Stomach smooth muscle (tissue), 2 donors: ENCODE results near the gene RNLS.

Source experiments
- H3K27ac ChIP-seq: one replicate; pipeline ENCODE4 v1.7.0; 2013; ENCODE audit warnings: mild to moderate bottlenecking, low read length, inconsistent platforms
- H3K27me3 ChIP-seq, 2 donors: one replicate each; pipeline ENCODE4 v1.7.0; 2013; ENCODE audit warnings: low read length in 2 of 2; ENCODE audit not compliant: insufficient read depth in 2 of 2, control insufficient read depth in 1 of 2
- H3K36me3 ChIP-seq, 2 donors: one replicate each; pipeline ENCODE4 v1.7.0; 2013; ENCODE audit warnings: low read length in 2 of 2; ENCODE audit not compliant: control insufficient read depth in 2 of 2, insufficient read depth in 2 of 2
- H3K4me1 ChIP-seq: one replicate; pipeline ENCODE4 v1.7.0; 2013; ENCODE audit warnings: low read length; ENCODE audit not compliant: control insufficient read depth, insufficient read depth
- H3K4me3 ChIP-seq, 2 donors: one replicate each; pipeline ENCODE4 v1.7.0; 2013; ENCODE audit warnings: low read length in 2 of 2
- H3K9ac ChIP-seq, 2 donors: one replicate each; pipeline ENCODE4 v1.7.0; 2013; ENCODE audit warnings: low read length in 2 of 2, mild to moderate bottlenecking in 1 of 2
- H3K9me3 ChIP-seq, 2 donors: one replicate each; pipeline ENCODE4 v1.7.0; 2013; ENCODE audit warnings: low read length in 2 of 2; ENCODE audit not compliant: control insufficient read depth in 2 of 2
- donor health status: healthy.
- donor health status: Pancreatic carcinoma.

Gene RNLS

DNA sequence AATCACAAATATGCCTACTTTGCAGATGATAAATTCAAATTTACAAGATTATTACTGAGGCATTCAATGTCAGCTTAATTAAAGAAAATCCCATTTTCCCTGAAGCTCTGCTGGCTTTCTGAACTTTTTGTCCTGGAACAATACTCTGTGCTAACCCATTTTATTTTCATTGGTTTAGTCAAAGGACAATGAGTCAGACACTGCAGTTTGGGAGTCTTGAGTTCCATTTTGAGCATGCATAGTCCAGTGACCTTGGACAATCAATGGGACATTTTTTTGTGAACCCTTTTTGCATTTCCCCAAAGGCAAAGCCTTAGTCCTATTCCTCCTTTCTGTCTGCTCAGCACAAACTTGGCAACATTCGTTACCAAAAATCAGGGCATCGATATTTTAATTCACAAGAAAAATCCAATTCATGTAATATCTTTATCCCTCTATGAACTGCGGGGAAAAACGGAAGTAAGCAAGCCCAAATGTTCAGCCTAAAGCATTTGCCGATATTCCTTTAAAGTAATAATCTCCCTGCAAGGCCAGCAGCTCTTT, 339.8 kb downstream of the RNLS start:
- no peak overlapping the region for H3K27ac ChIP-seq
- H3K9ac ChIP-seq, result no peak overlapping the region
- H3K36me3 ChIP-seq, result no peaks in the 10 kb centered on the region
- H3K4me1 ChIP-seq, result peaks cover 8% of the 10 kb centered on the region
- H3K27me3 ChIP-seq, result no peaks in the 10 kb centered on the region
- H3K9me3 ChIP-seq, result no peaks in the 10 kb centered on the region
- no peak overlapping the region for H3K4me3 ChIP-seq

DNA sequence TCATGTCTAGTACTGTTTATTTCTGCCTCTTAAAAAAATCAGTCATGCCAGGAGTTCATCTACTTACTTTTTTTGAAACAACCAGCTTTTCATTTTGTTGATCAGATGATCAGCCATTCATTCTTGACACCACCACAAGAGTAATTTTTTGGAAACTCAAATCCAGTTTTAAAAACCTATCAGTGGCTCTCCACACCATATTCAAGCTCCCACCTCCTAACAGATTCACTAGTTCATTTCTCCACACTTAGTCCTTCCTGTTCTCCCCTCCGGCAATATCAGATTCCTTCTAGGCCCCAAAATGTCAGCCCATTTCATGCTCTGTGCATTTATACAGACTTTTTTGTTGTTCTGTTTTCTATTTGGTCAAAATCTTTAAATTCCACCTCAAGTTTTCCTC, 341.6 kb downstream of the RNLS start:
- Histone ChIP-seq H3K9ac (no peak overlapping the region), H3K4me3 (no peak overlapping the region), H3K9me3 (no peaks in the 10 kb centered on the region), H3K36me3 (no peaks in the 10 kb centered on the region), H3K27me3 (no peaks in the 10 kb centered on the region), H3K27ac (no peak overlapping the region), H3K4me1 (peaks cover 8% of the 10 kb centered on the region)

DNA sequence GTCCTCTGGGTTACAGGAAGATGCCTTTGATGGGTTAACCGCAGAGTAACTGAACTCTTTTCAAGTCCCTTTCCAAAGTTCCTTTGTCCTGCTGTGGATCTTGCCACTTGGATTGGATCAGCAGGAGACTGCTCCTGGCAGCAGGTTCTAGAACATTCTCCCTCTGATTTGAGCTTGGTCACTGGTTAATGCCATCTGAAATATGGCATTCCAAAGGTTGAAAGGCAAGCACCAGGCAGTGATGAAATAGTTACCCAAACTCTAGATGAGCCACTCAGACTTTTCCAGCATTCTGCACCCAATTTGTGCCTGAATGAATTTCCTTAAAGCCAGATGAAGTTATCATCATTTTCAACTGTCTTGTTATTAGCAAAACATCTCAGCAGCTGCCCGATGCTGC, 343.9 kb downstream of the RNLS start:
- no peak overlapping the region for H3K4me3 ChIP-seq
- peaks cover 3% of the 10 kb centered on the region for H3K4me1 ChIP-seq
- H3K27ac ChIP-seq, result no peak overlapping the region
- H3K9ac ChIP-seq, result no peak overlapping the region
- no peaks in the 10 kb centered on the region for H3K27me3 ChIP-seq
- H3K36me3 ChIP-seq, result no peaks in the 10 kb centered on the region
- no peaks in the 10 kb centered on the region for H3K9me3 ChIP-seq

DNA sequence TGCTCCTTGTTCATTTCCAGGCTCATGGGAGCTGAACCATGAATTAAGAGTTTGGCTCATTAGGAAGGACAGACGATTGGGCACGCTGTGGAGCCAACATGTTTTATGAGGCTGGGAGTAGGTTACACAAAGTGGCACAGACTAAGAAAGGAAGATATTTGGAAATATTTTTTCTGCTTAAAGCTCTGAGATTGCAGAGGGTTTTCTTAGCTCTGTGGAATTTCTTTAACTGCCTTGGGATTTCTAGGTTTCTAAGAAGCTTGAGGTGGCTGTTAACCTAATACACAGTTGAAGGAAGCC, 344.6 kb downstream of the RNLS start:
- Histone ChIP-seq H3K4me1 (no peaks in the 10 kb centered on the region), H3K36me3 (no peaks in the 10 kb centered on the region), H3K9me3 (no peaks in the 10 kb centered on the region), H3K4me3 (no peak overlapping the region), H3K9ac (no peak overlapping the region), H3K27ac (no peak overlapping the region), H3K27me3 (no peaks in the 10 kb centered on the region)

DNA sequence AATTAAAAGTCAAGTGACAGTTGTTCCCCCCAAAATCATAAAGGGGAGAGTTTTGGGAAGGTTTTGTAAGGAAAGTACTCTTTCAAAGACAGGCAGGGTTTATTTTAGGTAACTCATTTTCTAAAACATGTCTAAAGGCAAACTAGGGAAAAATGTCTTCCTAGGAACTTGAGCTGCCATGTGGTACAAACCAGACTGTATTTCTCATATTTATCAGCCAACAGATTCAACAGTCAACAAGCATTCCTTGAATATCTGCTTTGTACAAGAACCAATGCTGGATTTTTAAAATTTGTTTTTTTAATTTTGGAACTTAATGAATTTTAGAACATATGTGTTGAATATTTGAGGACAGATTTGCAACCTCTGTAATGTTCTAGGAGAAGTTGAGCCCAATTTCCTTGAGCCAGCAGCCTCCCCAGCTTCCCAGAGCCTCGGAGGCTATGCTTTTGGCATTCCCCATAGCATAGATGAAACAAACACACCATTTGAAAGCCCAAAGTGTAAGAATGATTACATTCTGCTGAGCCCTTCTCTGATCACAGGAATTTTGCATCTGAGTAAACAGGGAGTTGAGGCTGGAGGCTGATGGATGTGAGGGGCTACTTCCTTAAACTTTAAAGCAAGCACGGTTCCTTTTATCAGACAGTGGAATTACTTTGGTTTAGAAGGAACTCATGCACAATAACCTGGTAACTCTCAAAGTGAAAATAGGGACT, 345.1 kb downstream of the RNLS start:
- H3K27ac ChIP-seq, result no peak overlapping the region
- no peaks in the 10 kb centered on the region for H3K9me3 ChIP-seq
- H3K36me3 ChIP-seq, result no peaks in the 10 kb centered on the region
- no peak overlapping the region for H3K9ac ChIP-seq
- H3K27me3 ChIP-seq, result no peaks in the 10 kb centered on the region
- no peaks in the 10 kb centered on the region for H3K4me1 ChIP-seq
- no peak overlapping the region for H3K4me3 ChIP-seq

DNA sequence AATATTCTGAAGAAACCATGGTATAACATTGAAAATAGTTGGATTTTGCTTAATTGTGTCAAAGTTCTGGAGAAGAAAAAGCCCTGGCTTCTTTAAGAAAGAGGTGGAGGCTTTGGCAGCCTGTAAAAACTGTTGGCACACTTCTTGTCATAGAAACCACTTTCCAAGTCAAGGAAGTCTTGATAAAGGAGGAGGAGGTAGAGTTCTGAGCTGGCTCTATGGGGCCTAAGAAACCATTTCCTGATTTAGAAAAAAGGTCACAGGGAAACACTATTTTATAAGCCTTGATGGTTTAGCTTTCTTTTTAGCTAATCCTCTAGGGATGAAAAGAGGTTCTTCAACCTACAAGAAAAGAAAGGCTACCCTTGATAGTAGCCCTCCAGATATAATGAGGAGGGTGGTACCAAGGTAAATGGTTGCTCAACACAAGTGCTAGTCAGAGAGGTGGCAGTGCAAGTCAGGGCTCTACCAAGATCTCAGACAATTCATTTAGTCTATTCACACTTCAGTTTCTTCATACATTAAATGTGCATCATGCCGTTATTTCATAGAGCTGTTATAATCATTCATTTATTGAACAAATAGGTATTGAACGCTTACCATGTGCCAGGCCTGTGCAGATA, 346.9 kb downstream of the RNLS start:
- H3K9ac ChIP-seq, result no peak overlapping the region

DNA sequence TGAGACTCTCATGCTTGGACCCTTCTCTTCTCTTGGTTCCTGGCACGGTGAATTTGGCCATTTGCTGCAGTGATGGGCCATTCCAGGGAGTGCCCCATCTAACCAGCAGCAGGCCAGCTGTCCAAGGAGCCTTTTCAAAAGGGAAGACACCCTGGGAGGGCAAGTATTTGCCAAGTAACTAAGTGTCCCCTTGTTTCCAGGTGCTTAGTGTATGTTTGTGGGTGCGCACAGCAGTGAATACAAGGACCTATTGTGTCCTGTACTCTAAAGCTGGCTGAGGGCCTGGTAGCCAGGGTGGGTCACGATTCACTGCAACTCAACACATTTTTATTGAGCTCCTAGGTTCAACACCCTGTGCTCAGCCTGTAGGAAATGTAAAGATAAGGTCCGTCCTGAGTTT, 348.8 kb downstream of the RNLS start:
- H3K36me3 ChIP-seq, result no peaks in the 10 kb centered on the region
- H3K4me1 ChIP-seq, result peaks cover 3% of the 10 kb centered on the region
- H3K9ac ChIP-seq, result no peak overlapping the region
- peaks cover 0 to 4% of the 10 kb centered on the region in 2 donors for H3K9me3 ChIP-seq
- H3K27ac ChIP-seq, result no peak overlapping the region
- no peak overlapping the region for H3K4me3 ChIP-seq
- no peaks in the 10 kb centered on the region for H3K27me3 ChIP-seq

More for the DNA sequence above, 346.9 kb downstream of the RNLS start:
- Histone ChIP-seq H3K36me3 (no peaks in the 10 kb centered on the region), H3K27me3 (no peaks in the 10 kb centered on the region), H3K9me3 (no peaks in the 10 kb centered on the region), H3K4me1 (peaks cover 3% of the 10 kb centered on the region), H3K27ac (no peak overlapping the region), H3K4me3 (no peak overlapping the region)

DNA sequence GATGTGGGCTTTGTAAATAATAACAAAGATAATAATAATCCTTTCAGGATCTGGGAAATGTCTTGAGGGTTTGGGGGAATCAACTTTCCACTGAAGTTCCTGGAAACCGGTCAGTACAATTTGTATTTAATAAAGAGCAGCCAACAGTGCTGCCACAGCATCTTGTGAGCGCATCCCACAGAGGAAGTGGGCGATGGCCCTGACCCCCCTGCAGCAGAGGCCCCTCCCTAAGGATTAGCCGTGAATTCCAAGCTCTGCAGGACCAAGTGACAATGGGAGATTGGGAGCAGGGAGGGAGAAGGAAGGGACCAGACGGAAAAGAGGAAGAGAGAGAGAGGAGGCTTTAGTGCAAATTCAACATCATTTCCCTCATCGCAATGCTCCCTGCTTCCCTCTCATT, 349.2 kb downstream of the RNLS start:
- Histone ChIP-seq H3K4me3 (no peak overlapping the region), H3K36me3 (no peaks in the 10 kb centered on the region), H3K27ac (no peak overlapping the region), H3K9me3 (peaks cover 0 to 4% of the 10 kb centered on the region in 2 donors), H3K4me1 (peaks cover 3% of the 10 kb centered on the region), H3K27me3 (no peaks in the 10 kb centered on the region), H3K9ac (no peak overlapping the region)

DNA sequence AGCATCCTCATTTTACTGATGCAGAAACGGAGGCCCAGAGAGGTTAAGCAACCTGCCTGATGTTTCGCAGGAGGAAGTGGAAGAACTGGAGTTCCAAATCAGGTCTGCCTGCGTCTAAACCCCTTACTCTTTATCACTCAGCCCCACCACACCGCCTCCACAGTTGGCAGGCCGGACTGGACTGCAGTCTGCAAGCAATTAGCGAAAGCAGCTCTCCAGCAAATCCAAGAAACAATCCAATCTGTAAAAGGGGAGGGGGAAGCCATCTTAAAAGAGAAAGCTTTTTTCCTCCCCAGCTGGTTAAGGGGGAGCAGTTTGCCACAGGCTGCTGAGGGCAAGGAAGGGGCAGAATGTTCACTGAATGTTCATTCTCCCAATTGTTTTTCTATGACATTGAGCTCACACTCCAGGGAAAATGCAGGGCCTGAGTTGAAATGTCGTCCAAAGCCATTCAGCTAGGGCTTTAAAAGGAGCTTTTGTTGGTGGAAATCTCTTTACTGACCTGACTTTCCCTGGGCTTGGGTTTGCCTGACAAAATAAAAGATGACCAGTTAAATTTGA, 350.1 kb downstream of the RNLS start:
- H3K27me3 ChIP-seq, result no peaks in the 10 kb centered on the region
- H3K4me3 ChIP-seq, result no peak overlapping the region
- no peak overlapping the region for H3K27ac ChIP-seq
- H3K9ac ChIP-seq, result no peak overlapping the region
- H3K36me3 ChIP-seq, result no peaks in the 10 kb centered on the region
- peaks cover 0 to 4% of the 10 kb centered on the region in 2 donors for H3K9me3 ChIP-seq
- peaks cover 3% of the 10 kb centered on the region for H3K4me1 ChIP-seq

DNA sequence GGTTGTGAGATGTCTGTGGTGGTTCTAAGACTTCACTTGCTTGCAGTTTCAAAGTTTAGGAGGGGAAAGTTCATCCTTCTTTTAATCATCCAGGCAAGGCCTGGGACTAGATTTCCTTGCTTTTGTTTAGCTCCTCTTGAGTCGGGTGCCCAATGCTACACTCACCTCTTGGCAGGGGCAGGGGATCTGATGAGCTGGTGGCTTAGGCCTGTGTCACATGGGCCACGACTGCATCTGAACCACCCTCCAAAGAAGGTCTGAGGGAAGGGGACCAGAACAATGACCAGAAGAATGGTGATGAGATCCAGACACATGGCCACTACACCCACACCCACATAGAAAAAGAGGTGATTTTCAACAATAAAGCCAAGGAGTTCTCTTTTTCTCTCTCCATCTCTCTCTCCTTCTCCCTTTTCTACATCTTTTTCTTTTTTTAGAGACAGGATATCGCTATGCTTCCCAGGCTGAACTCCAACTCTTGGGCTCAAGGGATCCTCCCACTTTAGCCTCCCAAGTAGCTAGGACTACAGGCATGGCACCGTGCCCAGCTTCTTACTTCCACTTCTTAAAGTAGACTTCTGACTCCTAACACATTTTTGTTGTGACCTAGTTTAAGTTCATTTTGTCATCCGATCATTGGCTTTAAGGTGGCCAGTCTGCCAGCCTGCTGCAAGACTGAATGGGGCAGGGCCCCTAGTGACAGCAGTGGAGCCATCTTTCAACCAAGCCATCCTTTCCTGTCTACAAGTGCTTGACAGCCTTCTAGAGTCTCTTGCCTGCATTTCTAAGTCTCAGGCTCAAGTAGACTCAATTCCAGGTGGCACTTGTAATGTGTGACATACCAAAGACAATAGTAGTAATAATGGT, 350.9 kb downstream of the RNLS start:
- Histone ChIP-seq H3K36me3 (no peaks in the 10 kb centered on the region), H3K9ac (no peak overlapping the region), H3K4me3 (no peak overlapping the region), H3K4me1 (peaks cover 3% of the 10 kb centered on the region), H3K9me3 (peaks cover 0 to 4% of the 10 kb centered on the region in 2 donors), H3K27ac (no peak overlapping the region), H3K27me3 (no peaks in the 10 kb centered on the region)
